Measurements from ENCODE around the gene IFI16. TPM values are rescaled to one million over a fixed set of nuclear protein-coding genes. Genes with fewer than 3 reads are reported as not detected.

Gene IFI16
- polyA plus RNA-seq, 1 experiment = 81.8 TPM

DNA sequence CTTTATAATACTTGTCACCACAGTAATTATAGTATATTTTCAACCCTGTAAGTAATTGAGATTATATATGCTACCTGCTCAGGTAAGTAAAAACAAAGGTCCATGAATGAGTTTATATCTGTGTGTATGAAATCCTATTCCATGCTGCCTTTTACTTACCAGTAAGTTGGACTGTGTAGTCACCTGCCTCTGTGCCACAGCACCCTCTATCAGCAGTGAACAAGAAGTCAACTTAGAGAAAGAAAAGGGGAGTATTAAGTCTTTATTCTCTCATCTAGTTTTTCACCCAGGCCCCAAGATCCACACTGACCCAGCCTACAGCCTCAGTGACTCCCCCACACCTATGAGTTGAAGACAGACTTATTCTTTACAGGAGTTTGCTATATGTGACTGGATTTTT is 36.9 kb upstream of the IFI16 start:
- POLR2A ChIA-PET = no interaction called here
- TF ChIP-seq, protein P1, sequence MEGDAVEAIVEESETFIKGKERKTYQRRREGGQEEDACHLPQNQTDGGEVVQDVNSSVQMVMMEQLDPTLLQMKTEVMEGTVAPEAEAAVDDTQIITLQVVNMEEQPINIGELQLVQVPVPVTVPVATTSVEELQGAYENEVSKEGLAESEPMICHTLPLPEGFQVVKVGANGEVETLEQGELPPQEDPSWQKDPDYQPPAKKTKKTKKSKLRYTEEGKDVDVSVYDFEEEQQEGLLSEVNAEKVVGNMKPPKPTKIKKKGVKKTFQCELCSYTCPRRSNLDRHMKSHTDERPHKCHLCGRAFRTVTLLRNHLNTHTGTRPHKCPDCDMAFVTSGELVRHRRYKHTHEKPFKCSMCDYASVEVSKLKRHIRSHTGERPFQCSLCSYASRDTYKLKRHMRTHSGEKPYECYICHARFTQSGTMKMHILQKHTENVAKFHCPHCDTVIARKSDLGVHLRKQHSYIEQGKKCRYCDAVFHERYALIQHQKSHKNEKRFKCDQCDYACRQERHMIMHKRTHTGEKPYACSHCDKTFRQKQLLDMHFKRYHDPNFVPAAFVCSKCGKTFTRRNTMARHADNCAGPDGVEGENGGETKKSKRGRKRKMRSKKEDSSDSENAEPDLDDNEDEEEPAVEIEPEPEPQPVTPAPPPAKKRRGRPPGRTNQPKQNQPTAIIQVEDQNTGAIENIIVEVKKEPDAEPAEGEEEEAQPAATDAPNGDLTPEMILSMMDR (IDR thresholded peaks at IDR 0.05; ENCODE audit: insufficient read depth, low read depth, low read length) = no peak
- H3K36me3 ChIP-seq (ENCODE audit: control insufficient read depth, insufficient read depth, low read length) = no peaks in the 10 kb centered on the region
- DNase-seq (ENCODE audit: low read depth) = no peak
- CTCF ChIA-PET = no interaction called here
- no peaks in the 10 kb centered on the region for H3K27me3 ChIP-seq (ENCODE audit: control insufficient read depth, insufficient read depth, low read length)
- H3K4me3 ChIP-seq (ENCODE audit: low read depth, low read length) = no peak overlapping the region

DNA sequence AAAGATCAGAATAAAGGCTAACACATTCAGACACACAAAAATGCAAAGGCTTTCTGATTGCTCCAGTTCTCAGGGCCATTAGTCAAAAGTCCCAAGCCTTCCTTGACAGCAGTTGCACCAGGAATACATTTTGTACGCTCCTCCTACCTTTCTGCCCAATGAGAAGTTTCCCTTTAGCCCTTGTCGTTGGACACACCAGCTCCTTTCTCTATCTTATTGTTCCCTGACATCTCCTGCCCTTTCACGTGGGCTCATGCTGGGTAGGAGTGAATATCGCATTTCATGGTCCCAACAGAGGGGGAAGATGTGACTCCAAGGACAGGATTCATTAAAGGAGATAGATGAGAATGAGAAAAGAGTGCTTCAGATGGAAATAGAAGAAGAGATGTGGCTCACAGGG is 33.5 kb upstream of the IFI16 start:
- DNase-seq (ENCODE audit: low read depth) = no peak
- ChIA-PET POLR2A (no interaction called here), CTCF (interaction anchor here (0.7 kb wide), 1 partner anchor 45 kb away, joined by 3 read pairs; no protein-coding TSS in a partner anchor)
- TF ChIP-seq, protein P1 (IDR thresholded peaks at IDR 0.05; ENCODE audit: insufficient read depth, low read depth, low read length) = no peak
- Histone ChIP-seq H3K4me3 (ENCODE audit: low read depth, low read length) (no peak overlapping the region), H3K27me3 (ENCODE audit: control insufficient read depth, insufficient read depth, low read length) (no peaks in the 10 kb centered on the region), H3K36me3 (ENCODE audit: control insufficient read depth, insufficient read depth, low read length) (no peaks in the 10 kb centered on the region)

DNA sequence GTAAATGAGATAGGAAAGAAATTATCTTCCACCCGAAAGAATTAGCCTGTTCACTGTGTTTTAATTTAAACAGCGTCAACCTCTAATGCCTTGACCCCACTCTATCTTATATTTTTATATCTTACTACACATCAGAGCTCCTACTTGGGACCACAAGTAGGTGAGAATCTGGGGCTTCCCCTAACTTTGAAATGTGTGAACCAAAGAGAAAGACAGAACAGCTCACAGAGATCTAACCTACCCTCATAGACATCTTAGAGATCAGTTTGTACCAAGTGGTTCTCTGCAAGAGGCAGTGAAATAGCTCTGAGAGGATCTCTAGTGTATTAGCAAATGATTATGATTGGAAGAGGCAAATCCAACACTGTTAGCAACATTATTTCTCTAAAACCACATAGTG is 31.0 kb upstream of the IFI16 start:
- DNase-seq (ENCODE audit: low read depth) = no peak
- Histone ChIP-seq H3K36me3 (ENCODE audit: control insufficient read depth, insufficient read depth, low read length) (no peaks in the 10 kb centered on the region), H3K4me3 (ENCODE audit: low read depth, low read length) (no peak overlapping the region), H3K27me3 (ENCODE audit: control insufficient read depth, insufficient read depth, low read length) (no peaks in the 10 kb centered on the region)
- ChIA-PET CTCF (interaction anchor here (2.3 kb wide), 1 partner anchor 20 kb away, joined by 10 read pairs; no protein-coding TSS in a partner anchor), POLR2A (no interaction called here)
- TF ChIP-seq, protein P1 (IDR thresholded peaks at IDR 0.05; ENCODE audit: insufficient read depth, low read depth, low read length) = no peak

DNA sequence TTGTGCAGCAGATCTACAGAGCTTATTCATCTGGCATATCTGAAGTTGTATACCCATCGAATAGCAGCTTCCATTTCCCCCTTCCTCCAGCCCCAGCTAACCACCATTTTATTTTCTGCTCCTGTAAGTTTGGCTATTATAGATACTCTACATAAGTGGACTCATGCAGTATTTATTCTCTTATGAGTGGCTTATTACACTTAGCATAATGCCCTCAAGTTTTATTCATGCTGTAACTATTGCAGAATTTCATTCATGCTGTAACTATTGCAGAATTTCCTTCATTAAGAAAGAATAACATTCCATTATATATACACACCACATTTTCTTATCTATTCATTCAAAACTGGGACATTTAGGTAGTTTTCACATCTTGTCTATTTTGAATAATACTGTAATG is 30.5 kb upstream of the IFI16 start:
- DNase-seq (ENCODE audit: low read depth) = no peak
- no peaks in the 10 kb centered on the region for H3K36me3 ChIP-seq (ENCODE audit: control insufficient read depth, insufficient read depth, low read length)
- CTCF ChIA-PET = no interaction called here
- H3K27me3 ChIP-seq (ENCODE audit: control insufficient read depth, insufficient read depth, low read length) = no peaks in the 10 kb centered on the region
- TF ChIP-seq, protein P1 (IDR thresholded peaks at IDR 0.05; ENCODE audit: insufficient read depth, low read depth, low read length) = no peak
- POLR2A ChIA-PET = no interaction called here
- H3K4me3 ChIP-seq (ENCODE audit: low read depth, low read length) = no peak overlapping the region

DNA sequence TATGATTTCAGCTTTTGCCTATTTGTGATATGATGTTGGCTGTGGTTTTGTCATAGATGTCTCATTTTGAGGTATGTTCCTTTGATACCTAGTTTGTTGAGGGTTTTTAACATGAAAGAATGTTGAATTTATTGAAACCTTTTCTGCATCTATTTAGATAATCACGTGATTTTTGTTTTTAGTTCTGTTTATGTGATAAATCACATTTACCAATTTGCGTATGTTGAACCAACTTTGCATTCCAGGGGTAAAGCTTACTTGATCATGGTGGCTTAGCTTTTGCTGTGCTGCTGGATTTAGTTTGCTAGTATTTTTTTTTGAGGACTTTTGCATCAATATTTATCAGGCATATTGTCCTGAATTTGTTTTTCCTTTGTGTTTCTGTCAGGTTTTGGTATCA is 26.5 kb upstream of the IFI16 start:
- Histone ChIP-seq H3K4me3 (ENCODE audit: low read depth, low read length) (no peak overlapping the region), H3K36me3 (ENCODE audit: control insufficient read depth, insufficient read depth, low read length) (no peaks in the 10 kb centered on the region), H3K27me3 (ENCODE audit: control insufficient read depth, insufficient read depth, low read length) (no peaks in the 10 kb centered on the region)
- TF ChIP-seq, protein P1 (IDR thresholded peaks at IDR 0.05; ENCODE audit: insufficient read depth, low read depth, low read length) = no peak
- POLR2A ChIA-PET = no interaction called here
- CTCF ChIA-PET = no interaction called here
- no peak for DNase-seq (ENCODE audit: low read depth)

Data from BJ (cell line).